Measurements from ENCODE around the gene CDKL4.
"Not testable (repeated sequence)": the region's sequence is repeated elsewhere in the genome, so short reads cannot be mapped to it uniquely, and the experiment has no call there.

The CDKL4 gene

DNA sequence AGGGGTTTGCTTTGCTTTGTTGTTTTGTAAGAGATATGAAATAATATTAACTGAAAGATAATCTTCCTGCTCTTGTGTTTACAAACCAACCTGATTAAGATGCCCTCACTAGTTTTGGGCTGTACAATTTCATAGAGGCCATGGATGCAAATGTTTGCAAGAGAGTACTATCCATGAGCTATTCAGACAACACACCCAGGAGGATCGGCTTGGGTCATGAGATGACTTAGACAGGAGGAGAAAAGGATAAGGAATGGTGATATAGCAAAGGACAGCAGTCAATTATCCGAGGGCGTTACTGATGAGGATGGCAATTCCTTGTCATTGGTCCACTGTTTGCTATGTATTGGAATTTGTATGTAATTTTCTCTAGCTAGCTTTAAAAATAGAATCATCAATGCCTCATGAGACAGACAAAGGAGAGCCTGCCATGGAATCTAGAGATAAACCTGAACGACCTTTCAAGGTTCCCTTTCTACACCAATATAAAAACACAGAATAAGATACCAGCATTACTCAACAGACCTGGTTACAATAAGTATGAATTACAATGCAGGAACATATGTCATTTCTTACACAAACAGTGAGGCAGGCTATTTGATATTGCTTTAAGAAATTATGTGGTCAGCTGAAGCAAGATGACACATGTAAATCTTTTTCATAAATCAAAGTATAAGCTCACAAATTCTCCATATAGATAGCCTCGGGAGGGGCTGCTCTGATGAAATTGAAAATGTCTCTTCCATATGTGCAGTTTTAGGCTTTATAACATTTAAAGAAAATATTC lies 68.6 kb downstream of the CDKL4 start:
- TF ChIP-seq, protein P1, sequence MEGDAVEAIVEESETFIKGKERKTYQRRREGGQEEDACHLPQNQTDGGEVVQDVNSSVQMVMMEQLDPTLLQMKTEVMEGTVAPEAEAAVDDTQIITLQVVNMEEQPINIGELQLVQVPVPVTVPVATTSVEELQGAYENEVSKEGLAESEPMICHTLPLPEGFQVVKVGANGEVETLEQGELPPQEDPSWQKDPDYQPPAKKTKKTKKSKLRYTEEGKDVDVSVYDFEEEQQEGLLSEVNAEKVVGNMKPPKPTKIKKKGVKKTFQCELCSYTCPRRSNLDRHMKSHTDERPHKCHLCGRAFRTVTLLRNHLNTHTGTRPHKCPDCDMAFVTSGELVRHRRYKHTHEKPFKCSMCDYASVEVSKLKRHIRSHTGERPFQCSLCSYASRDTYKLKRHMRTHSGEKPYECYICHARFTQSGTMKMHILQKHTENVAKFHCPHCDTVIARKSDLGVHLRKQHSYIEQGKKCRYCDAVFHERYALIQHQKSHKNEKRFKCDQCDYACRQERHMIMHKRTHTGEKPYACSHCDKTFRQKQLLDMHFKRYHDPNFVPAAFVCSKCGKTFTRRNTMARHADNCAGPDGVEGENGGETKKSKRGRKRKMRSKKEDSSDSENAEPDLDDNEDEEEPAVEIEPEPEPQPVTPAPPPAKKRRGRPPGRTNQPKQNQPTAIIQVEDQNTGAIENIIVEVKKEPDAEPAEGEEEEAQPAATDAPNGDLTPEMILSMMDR (IDR thresholded peaks at IDR 0.05; ENCODE audit: low read depth, low read length): no peak
- no peak for DNase-seq (ENCODE audit: extremely low read depth, low read depth)

GRCh38 chr2:39174022-39174421 lies 69.7 kb downstream of the CDKL4 start:
- DNase-seq (ENCODE audit: extremely low read depth, low read depth): no peak
- TF ChIP-seq, protein P1 (IDR thresholded peaks at IDR 0.05; ENCODE audit: low read depth, low read length): no peak

- DNase-seq (ENCODE audit: extremely low read depth, low read depth): not testable (repeated sequence)
These were observed 71.6 kb downstream of the CDKL4 start for GRCh38 chr2:39172047-39172706.

DNA sequence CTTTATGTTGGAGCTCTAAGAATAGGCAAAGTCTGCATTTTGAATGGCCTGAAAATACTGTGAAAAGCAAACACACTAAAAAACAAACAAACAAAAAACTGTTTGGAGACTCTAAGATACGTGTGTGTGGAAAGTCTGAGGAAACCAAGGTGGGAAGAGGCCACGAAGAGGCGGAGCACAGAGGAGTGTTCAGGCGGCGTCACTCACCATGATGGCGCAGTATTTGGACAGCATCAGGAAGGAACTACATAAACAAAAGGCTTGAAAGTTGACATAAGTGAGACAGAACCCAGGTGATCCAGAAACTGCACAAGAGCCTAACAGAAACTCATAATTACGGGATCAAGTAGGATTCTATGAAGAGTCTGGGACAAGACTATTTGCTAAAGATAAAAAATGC lies 72.1 kb downstream of the CDKL4 start:
- DNase-seq (ENCODE audit: extremely low read depth, low read depth): no peak

GRCh38 chr2:39164089-39164488 lies 79.7 kb downstream of the CDKL4 start:
- TF ChIP-seq, protein P1 (IDR thresholded peaks at IDR 0.05; ENCODE audit: low read depth, low read length): no peak
- DNase-seq (ENCODE audit: extremely low read depth, low read depth): no peak

More for the DNA sequence above, 72.1 kb downstream of the CDKL4 start:
- TF ChIP-seq, protein P1 (IDR thresholded peaks at IDR 0.05; ENCODE audit: low read depth, low read length): no peak

DNA sequence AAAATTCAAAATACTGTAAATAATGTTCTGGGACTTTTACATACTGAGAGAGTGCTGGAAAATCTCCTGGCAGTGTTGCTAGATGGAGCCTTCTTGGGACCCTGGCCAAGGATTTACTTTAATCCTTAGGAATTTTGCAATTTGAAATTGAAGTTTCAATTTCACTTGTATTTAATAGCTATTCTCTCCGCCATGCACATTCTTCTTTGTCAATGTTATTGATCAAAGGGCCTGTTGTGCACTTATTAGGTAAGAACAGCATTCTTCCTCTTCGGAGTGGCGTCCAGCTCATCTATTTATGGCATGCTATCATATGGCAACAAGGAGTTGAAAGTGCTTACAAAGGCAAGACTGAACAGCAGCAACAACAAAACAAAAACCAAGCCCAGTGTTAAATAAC lies 82.8 kb downstream of the CDKL4 start:
- DNase-seq (ENCODE audit: extremely low read depth, low read depth): no peak
- TF ChIP-seq, protein P1 (IDR thresholded peaks at IDR 0.05; ENCODE audit: low read depth, low read length): no peak

DNA sequence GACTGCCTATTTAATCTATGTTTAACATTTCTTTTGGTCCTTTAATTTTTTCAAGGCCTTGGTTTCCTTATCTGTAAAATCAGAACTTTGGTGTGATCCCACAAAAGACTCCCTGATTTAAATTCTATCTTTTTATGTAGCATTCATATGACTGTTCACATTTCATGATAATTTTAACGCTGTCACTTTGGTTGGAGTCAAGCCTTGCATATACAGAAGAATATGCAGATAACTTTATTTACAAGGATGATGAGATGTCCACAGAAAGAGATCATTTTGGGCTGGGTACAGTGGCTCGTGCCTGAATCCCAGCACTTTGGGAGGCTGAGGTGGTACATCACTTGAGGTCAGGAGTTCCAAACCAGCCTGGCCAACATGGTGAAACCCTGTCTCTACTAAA lies 84.5 kb downstream of the CDKL4 start:
- DNase-seq (ENCODE audit: extremely low read depth, low read depth): no peak
- TF ChIP-seq, protein P1 (IDR thresholded peaks at IDR 0.05; ENCODE audit: low read depth, low read length): no peak

Measured in AG09319 (cell line).